Effector memory CD8-positive, alpha-beta T cell (primary cell): ENCODE results near the gene TMEM242.

Experiments used
- ATAC-seq: fragments of 150-1000 bp; cut with Tn5 transposase; replicated peaks from 2 replicates; pipeline ENCODE4 v1.10.0; 2021; ENCODE audit warnings: mild to moderate bottlenecking, moderate library complexity
- DNase-seq, 3 experiments: peaks; one replicate each; pipeline ENCODE4 v3.0.0; 2021
- H3K27ac Mint-ChIP-seq, 2 donors: one replicate each; pipeline ENCODE4 v1.8.0; 2022; ENCODE audit warnings: mild to moderate bottlenecking in 2 of 2, mixed read lengths in 2 of 2, moderate library complexity in 2 of 2
- H3K27me3 Mint-ChIP-seq, 2 donors: one replicate each; pipeline ENCODE4 v1.8.0; 2022; ENCODE audit warnings: mixed read lengths in 2 of 2
- H3K36me3 Mint-ChIP-seq: one replicate; pipeline ENCODE4 v1.8.0; 2022; ENCODE audit warnings: mild to moderate bottlenecking, moderate library complexity, mixed read lengths; ENCODE audit not compliant: insufficient read depth
- H3K4me1 Mint-ChIP-seq, 2 donors: one replicate each; pipeline ENCODE4 v1.8.0; 2022; ENCODE audit warnings: low read depth in 2 of 2, mixed read lengths in 2 of 2
- H3K4me3 Mint-ChIP-seq, 2 donors: one replicate each; pipeline ENCODE4 v1.8.0; 2022; ENCODE audit warnings: mild to moderate bottlenecking in 2 of 2, mixed read lengths in 2 of 2, moderate library complexity in 2 of 2
- H3K9me3 Mint-ChIP-seq, 2 donors: one replicate each; pipeline ENCODE4 v1.8.0; 2022; ENCODE audit warnings: mixed read lengths in 2 of 2

Gene TMEM242

DNA sequence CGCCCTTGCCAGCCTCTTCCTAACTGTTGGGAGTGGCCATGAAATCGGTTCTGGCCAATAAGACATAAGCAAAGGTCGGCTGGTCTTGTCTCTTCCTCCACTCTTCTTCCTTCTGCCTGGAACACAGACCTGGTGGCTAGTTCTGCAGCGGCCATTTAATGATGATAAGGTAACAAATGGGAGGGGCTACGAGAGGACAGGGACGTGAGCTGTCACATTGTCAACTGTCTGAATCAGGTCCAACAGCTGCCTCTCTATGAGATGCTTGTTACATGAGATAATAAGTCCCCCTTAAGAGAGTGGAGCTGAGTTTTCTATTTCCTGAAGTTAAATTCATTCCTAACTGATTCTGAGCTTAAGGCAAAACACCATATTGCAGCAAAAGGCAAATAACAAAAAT is 12.5 kb upstream of the TMEM242 start:
- ATAC-seq (no peak), DNase-seq (no peak)
- Mint-ChIP-seq H3K27me3 (peaks cover 52 to 72% of the 10 kb centered on the region in 2 donors), H3K9me3 (no peaks in the 10 kb centered on the region), H3K27ac (no peak overlapping the region), H3K4me3 (no peak overlapping the region), H3K36me3 (no peaks in the 10 kb centered on the region), H3K4me1 (no peaks in the 10 kb centered on the region)

DNA sequence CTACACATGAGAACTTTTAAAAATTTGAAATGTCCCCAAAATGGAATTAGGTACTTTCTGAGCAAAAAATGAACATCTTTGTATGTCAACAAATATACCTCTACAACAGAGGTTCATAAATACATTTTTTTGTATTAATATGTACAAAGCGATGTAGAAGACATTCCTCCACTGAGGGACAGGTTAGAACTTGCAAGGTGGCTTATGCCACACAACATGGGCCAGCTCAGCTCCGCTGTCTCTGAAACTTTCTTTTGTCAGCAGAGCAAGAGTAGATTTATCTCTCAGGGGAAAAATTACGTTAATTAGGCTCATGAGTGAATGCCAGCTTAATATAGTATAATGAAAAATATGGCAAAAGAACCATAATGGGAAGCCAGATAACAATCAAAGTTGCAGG is 10.6 kb upstream of the TMEM242 start:
- Mint-ChIP-seq H3K4me3 (no peak overlapping the region), H3K27ac (no peak overlapping the region), H3K9me3 (no peaks in the 10 kb centered on the region), H3K4me1 (no peaks in the 10 kb centered on the region), H3K27me3 (peaks cover 48 to 67% of the 10 kb centered on the region in 2 donors), H3K36me3 (no peaks in the 10 kb centered on the region)
- DNase-seq (no peak), ATAC-seq (no peak)

DNA sequence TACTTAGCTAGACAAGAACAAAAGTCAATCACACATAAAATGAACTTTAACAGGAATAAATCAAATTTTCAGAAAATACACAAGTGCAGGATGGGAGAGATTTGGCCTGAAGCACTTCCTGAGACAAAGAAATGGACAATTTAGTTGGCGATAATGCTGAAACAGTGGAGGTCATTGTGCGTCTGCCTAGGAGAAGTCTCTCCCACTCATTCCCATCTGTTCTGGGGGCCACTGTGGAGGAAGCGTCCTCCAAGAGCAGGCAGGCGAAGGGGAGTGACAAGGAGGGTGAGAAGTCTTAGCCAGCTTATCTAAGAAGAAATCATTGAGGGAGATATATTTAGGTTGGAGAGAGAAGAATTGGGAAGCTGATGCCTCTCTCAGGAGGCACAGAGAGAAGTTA is 10.2 kb upstream of the TMEM242 start:
- DNase-seq = no peak
- H3K4me1 Mint-ChIP-seq = no peaks in the 10 kb centered on the region

DNA sequence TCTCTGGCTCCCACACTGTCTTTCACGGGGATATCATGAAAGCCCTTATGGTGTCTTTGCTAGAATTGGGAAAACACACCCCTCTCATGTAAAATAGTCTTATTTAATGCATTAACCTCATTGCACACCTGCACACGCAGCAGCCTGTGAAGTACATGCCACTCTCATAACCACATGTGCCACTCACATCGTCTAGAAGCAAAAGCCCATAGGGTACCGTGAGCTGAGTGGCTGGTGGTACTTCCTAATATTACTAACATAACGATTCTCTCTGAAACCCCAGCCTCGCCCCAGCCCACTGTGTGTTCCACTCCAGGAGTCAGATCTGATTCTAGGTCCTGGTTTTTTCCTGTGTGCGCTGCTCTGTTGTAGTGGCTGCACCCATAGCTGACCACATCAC is 9.5 kb upstream of the TMEM242 start:
- Mint-ChIP-seq H3K27ac (no peak overlapping the region), H3K9me3 (no peaks in the 10 kb centered on the region), H3K4me3 (no peak overlapping the region), H3K36me3 (no peaks in the 10 kb centered on the region), H3K27me3 (peaks cover 48 to 62% of the 10 kb centered on the region in 2 donors), H3K4me1 (no peaks in the 10 kb centered on the region)
- DNase-seq = no peak
- no peak for ATAC-seq

More for the DNA sequence above, 10.2 kb upstream of the TMEM242 start:
- Mint-ChIP-seq H3K27ac (no peak overlapping the region), H3K27me3 (peaks cover 48 to 63% of the 10 kb centered on the region in 2 donors), H3K9me3 (no peaks in the 10 kb centered on the region), H3K36me3 (no peaks in the 10 kb centered on the region), H3K4me3 (no peak overlapping the region)
- no peak for ATAC-seq

DNA sequence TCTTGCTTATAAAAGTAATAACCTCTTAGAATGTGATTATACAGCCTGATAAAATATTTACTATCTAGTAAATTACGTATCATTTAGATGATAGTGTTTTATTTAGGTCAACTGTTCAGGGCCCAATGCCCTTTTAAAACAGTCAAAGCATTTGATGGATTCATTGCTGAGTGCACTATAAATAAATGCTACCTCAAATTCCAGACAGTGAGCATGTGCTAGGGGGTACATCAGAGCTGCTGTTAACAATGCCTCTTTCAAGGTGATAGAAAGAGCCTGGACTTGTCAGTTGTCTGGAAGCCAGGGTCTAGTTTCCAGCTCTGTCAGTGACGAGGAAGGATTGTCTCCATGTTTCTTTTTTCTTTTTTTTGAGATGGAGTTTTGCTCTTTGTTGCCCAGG is 7.5 kb upstream of the TMEM242 start:
- no peak overlapping the region for H3K27ac Mint-ChIP-seq
- H3K4me1 Mint-ChIP-seq = no peaks in the 10 kb centered on the region
- no peaks in the 10 kb centered on the region for H3K9me3 Mint-ChIP-seq
- no peak for ATAC-seq
- DNase-seq = no peak
- no peaks in the 10 kb centered on the region for H3K36me3 Mint-ChIP-seq
- no peak overlapping the region for H3K4me3 Mint-ChIP-seq
- peaks cover 34 to 59% of the 10 kb centered on the region in 2 donors for H3K27me3 Mint-ChIP-seq

DNA sequence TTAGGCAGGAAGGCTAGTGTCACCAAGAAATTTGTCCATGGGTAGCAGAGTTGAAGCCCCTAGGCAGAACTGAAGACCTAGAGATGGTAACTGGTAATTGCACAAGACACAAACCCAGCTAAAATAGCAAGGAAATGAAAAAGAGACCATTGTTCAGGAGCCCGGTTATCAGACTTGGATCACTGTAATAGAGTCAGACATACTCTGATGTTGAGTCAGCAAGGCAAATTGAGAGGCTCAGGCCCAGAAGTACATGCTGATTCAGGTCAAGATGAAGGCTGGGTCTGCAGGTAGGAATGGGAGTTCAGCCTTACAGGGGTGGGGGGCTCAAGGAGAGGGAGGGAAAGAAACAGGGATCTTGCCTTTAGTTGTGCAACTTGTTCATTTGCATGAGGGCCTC is 6.5 kb upstream of the TMEM242 start:
- Mint-ChIP-seq H3K27me3 (peaks cover 34 to 57% of the 10 kb centered on the region in 2 donors), H3K4me1 (no peaks in the 10 kb centered on the region), H3K9me3 (no peaks in the 10 kb centered on the region), H3K4me3 (no peak overlapping the region), H3K36me3 (no peaks in the 10 kb centered on the region), H3K27ac (no peak overlapping the region)
- ATAC-seq (no peak), DNase-seq (no peak)

DNA sequence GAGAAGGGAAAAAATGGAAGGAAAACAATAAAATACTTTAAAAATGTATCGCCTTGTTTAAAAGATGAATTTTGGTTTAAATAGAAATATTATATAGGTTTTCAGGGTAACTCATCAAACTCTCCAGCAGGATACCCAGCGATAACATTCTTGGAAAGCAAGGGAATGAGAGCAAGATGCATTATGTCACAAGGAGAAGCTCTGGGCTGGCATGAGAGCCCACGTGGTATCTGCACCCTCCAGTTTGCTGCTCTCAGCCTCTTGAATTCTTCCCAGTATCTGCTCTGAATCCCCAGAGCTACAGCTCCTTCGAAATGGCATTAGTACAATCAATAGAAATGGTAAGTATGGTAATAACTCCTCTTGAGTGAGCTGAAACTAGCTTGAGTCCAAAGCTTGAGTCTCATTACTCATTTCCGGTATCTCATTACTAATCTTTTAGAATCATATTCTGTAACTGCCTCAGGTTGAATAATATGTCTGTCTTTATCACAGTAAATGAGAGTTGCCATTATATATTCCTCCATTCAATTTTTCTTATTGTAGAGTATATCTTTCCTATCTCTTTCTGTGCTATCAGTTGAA is 4.9 kb upstream of the TMEM242 start:
- peaks cover 5 to 13% of the 10 kb centered on the region in 2 donors for H3K4me1 Mint-ChIP-seq
- peaks cover 23 to 44% of the 10 kb centered on the region in 2 donors for H3K27me3 Mint-ChIP-seq
- ATAC-seq = no peak
- no peak for DNase-seq
- no peak overlapping the region for H3K4me3 Mint-ChIP-seq
- H3K36me3 Mint-ChIP-seq = peaks cover 3% of the 10 kb centered on the region
- H3K27ac Mint-ChIP-seq = no peak overlapping the region
- no peaks in the 10 kb centered on the region for H3K9me3 Mint-ChIP-seq

DNA sequence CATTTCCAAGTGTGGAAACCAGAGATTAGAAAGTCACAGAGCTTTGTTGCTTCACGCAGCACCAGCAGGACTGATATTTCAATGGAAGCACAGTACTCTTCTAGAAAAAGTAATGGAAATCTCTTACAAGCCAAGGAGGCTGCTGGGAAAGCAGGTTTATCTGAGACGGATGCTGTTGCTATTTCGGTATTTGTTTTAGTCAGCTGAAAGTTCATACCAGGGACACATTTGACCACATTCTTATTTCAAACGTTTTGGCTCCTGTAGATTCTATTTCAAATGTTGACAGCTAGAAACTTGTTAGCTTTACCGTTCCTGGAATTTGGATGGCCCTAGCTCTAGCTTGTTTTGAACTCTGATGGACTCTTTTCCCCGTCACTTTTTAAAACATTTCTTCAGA is 3.7 kb upstream of the TMEM242 start:
- no peak for ATAC-seq
- no peak overlapping the region for H3K4me3 Mint-ChIP-seq
- peaks cover 12% of the 10 kb centered on the region for H3K36me3 Mint-ChIP-seq
- no peak for DNase-seq
- no peaks in the 10 kb centered on the region for H3K9me3 Mint-ChIP-seq
- peaks cover 14 to 34% of the 10 kb centered on the region in 2 donors for H3K27me3 Mint-ChIP-seq
- peaks cover 9 to 17% of the 10 kb centered on the region in 2 donors for H3K4me1 Mint-ChIP-seq
- H3K27ac Mint-ChIP-seq = no peak overlapping the region

DNA sequence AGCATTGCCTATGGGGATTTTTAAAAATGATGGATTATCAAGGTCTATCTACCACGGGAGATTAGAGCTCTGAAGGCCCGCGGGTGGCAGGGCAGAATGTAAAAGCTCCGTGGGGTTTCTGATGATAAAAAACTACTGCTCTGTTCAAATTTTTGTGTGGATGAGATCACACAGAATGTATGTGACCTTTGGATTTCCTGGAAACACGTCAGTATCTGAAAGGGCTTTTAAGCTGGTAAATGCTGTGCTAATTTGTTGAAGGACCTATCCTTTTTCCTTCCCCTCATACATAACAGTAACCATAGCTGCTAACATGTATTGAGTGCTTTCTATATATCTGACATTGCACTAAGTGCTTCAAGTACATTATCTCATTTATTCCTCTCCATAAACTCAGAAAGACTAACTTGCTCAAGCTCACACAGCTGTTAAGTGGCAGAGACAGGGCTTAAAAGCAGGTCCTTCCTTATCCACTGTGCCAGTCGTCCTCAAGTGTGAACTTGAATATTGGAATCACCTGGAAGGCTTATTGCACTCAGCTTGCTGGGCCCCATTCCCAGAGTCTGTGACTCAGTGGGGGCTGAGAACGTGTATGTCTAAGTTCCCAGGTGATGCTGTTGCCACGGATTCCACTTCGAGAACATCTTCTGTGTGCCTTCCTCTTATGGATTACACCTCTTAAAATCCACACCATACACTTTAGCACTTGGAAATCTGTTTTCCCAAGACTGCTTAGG is 1.9 kb upstream of the TMEM242 start:
- Mint-ChIP-seq H3K27me3 (peaks cover 14 to 33% of the 10 kb centered on the region in 2 donors), H3K4me1 (peaks cover 14 to 17% of the 10 kb centered on the region in 2 donors), H3K36me3 (peaks cover 14% of the 10 kb centered on the region), H3K27ac (no peak overlapping the region), H3K4me3 (no peak overlapping the region), H3K9me3 (no peaks in the 10 kb centered on the region)
- no peak for DNase-seq
- no peak for ATAC-seq

DNA sequence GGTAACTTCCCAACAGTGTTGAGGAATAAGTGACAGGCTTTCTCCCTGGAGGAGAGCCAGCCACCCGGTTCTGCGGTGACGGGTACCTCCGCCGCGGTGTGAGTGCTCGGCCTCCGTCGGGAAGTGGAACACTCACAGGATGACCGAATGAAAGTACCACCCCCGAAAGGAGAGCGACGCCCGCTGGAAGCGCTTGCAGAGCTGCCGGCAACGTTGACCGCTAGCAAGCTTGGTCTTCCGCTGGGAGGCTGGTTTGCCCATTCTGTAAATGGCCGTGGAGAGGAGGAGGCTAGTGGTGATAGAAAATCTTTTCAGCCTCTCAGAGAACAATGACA is 614 bp upstream of the TMEM242 start:
- peaks cover 14% of the 10 kb centered on the region for H3K36me3 Mint-ChIP-seq
- peak in 1 of 3 experiments; percentile 8 for DNase-seq
- no peaks in the 10 kb centered on the region for H3K9me3 Mint-ChIP-seq
- ATAC-seq = peak; percentile 8
- peaks cover 9 to 21% of the 10 kb centered on the region in 2 donors for H3K27me3 Mint-ChIP-seq
- peak overlapping the region; percentile 95 to 98 for H3K4me3 Mint-ChIP-seq
- H3K4me1 Mint-ChIP-seq = peaks cover 14 to 17% of the 10 kb centered on the region in 2 donors
- H3K27ac Mint-ChIP-seq = peak overlapping the region; percentile 89 to 94

DNA sequence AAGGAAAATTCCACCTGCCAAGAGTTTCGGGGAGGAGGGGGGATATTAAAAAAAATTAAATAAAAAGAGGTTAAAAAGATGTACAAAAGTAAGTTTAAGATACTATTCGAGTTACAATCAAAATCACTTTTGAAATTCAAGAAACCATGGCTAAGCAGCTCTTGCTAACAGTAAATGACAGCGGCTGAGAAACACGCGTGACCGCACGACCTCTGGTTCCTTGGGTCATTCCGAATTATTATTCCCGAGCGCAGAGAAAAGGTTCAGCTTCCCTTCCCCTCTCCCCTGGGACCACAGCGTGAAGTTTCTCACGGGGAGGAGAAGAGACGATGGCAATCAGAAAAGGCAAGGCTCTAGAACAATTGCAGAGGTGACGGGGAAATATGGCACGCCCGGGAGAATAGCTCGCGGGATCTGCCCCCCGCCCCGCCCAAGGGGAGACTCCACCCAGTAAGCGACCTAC is 496 bp downstream of the TMEM242 start:
- peaks cover 9 to 21% of the 10 kb centered on the region in 2 donors for H3K27me3 Mint-ChIP-seq
- H3K9me3 Mint-ChIP-seq = no peaks in the 10 kb centered on the region
- ATAC-seq (peak; percentile 84), DNase-seq (peak in 1 of 3 experiments; percentile 65)
- H3K36me3 Mint-ChIP-seq = peaks cover 20% of the 10 kb centered on the region
- H3K4me3 Mint-ChIP-seq = peak overlapping the region; percentile 95 to 98
- H3K27ac Mint-ChIP-seq = peak overlapping the region; percentile 89 to 94
- H3K4me1 Mint-ChIP-seq = peaks cover 14 to 17% of the 10 kb centered on the region in 2 donors

DNA sequence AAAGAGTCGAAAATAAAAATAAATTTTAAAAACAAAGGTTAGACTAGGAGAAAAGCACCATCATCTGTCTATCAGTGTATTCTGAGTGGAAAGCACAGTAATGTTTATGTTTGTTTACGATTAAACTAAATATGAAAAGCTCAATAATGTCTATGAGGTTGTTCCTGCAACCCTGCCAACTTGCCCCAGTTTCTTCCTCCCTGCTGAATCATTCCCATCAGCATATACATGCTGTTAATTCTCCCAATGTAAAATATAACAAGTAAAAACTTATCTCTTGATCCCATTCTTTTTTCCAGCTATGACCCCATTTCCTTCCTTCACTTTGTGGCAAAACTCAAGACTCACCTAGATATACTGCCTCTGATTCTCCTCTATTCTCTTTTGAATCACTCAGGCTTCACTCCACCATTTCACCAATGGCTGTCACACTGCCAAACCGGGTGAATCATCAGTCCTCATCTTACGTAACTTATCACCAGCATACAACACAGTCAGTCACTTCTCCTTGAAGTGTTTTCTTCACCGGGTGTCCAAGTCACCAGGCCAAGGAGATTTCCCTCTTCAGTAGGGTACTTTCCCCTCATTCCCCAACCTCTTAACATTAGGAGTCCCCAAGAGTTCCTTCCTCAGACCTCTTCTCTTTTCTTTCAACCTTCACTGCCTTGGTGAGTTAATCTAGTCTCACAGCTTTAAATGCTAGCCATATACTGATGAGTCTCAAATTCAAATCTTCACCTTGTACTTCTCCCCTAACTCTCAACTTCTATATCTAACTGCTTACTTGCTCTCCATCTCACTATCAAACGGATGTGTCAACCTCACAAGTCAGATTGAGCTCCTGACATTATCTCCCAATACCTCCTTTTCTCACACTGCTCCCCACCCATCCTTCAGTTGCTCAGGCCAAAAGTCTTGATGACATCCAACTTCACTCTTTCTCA is 6.2 kb downstream of the TMEM242 start:
- ATAC-seq = no peak
- peaks cover 3 to 5% of the 10 kb centered on the region in 2 donors for H3K4me1 Mint-ChIP-seq
- peaks cover 13% of the 10 kb centered on the region for H3K36me3 Mint-ChIP-seq
- no peak for DNase-seq
- no peak overlapping the region for H3K4me3 Mint-ChIP-seq
- H3K27ac Mint-ChIP-seq = peak overlapping the region in 1 of 2 donors; percentile 32
- H3K9me3 Mint-ChIP-seq = no peaks in the 10 kb centered on the region
- H3K27me3 Mint-ChIP-seq = no peaks in the 10 kb centered on the region

DNA sequence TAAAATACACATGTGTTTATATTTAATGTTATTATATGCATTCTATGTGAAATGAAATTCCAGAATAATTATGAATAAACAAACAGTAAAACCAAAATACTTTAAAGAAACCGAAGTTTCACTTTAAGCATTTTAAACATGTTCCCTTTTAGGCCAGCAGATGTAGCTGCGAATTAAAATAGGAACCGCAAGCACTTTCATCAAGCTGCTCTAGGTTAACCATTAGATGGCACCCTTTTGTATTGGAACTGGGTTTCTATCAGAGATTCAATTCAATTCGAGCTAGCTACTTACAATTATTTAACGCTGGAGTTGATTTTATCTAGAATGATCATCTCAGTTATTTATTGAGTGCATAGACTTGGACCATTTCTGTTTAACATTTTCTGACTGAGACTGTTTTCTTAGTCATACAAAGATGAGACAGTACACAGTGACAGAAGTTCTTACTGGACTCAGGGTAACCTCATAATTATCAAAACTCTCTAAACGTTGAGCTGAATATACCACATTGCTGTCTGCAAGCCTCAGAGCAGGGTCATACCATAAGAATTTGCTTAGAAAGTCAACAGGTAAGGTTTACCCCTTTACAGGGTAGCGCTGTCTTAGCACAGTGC is 8.5 kb downstream of the TMEM242 start:
- H3K27me3 Mint-ChIP-seq = no peaks in the 10 kb centered on the region
- peaks cover 10% of the 10 kb centered on the region for H3K36me3 Mint-ChIP-seq
- peak; percentile 91 for ATAC-seq

More for the DNA sequence above, 8.5 kb downstream of the TMEM242 start:
- no peaks in the 10 kb centered on the region for H3K9me3 Mint-ChIP-seq
- H3K4me3 Mint-ChIP-seq = no peak overlapping the region
- H3K4me1 Mint-ChIP-seq = peaks cover 0 to 3% of the 10 kb centered on the region in 2 donors
- peak; percentile 6 to 23 (median 8) for DNase-seq
- no peak overlapping the region for H3K27ac Mint-ChIP-seq
